H1 (cell line): ENCODE data around the gene INPP5E. TPM values are rescaled to one million over a fixed set of nuclear protein-coding genes. Genes with fewer than 3 reads are reported as not detected.

ENCODE experiments used
- CTCF ChIA-PET: fragments of 300-600 bp; sonication (Branson Sonifier 250); formaldehyde crosslinking; loops from one replicate; lab custom pipeline; 2021; ENCODE audit not compliant: partially characterized antibody; lab: Charles Lee
- POLR2A ChIA-PET: fragments of 300-600 bp; sonication (Branson Sonifier 250); formaldehyde crosslinking; loops from one replicate; lab custom pipeline; 2021; ENCODE audit warnings: inconsistent platforms; ENCODE audit not compliant: partially characterized antibody; lab: Charles Lee
- DNase-seq, 2 experiments: peaks; one replicate each; pipeline versions ENCODE4 v3.0.0 to v3.0.0-alpha.2; 2010 to 2022; ENCODE audit warnings: low spot score in 2 of 2, low read depth in 1 of 2, mixed read lengths in 1 of 2
- FAIRE-seq: peaks from 2 replicates; lab custom pipeline; 2011; peaks lifted over from hg19 to GRCh38; lab: Jason Lieb, UNC
- H2AFZ ChIP-seq: 2 replicates; pipeline ENCODE4 v1.8.1; 2012; ENCODE audit warnings: low read length, inconsistent platforms
- H2AK5ac ChIP-seq: 2 replicates; pipeline ENCODE4 v1.6.1; 2013; ENCODE audit warnings: low read depth, low read length
- H2BK120ac ChIP-seq: replicated peaks from 2 replicates; pipeline ENCODE3; 2013; ENCODE audit warnings: low read depth, low read length, inconsistent platforms
- H2BK12ac ChIP-seq: 2 replicates; pipeline ENCODE4 v1.6.1; 2013; ENCODE audit warnings: low read depth, low read length
- H2BK15ac ChIP-seq: 2 replicates; pipeline ENCODE4 v1.6.1; 2013; ENCODE audit warnings: low read length
- H2BK20ac ChIP-seq: 2 replicates; pipeline ENCODE4 v1.6.1; 2013; ENCODE audit warnings: low read length
- H2BK5ac ChIP-seq: 2 replicates; pipeline ENCODE4 v1.6.1; 2013; ENCODE audit warnings: low read depth, low read length
- H3K14ac ChIP-seq: 2 replicates; pipeline ENCODE4 v1.6.1; 2013; ENCODE audit warnings: inconsistent platforms; ENCODE audit not compliant: insufficient read length
- H3K18ac ChIP-seq: 2 replicates; pipeline ENCODE4 v1.6.1; 2013; ENCODE audit warnings: low read length; ENCODE audit errors: extremely low read depth
- H3K23ac ChIP-seq: 2 replicates; pipeline ENCODE4 v1.6.1; 2013; ENCODE audit warnings: inconsistent platforms; ENCODE audit not compliant: insufficient read length
- H3K23me2 ChIP-seq: 2 replicates; pipeline ENCODE4 v1.6.1; 2013; ENCODE audit warnings: low read depth, low read length
- H3K27ac ChIP-seq: 2 replicates; pipeline ENCODE4 v1.6.1; 2011; ENCODE audit warnings: low read depth, low read length, inconsistent platforms
- H3K27me3 ChIP-seq, 4 experiments: replicated peaks in 1 of 4; 1 replicate in 1 of 4; 2 replicates in 3 of 4; pipeline versions ENCODE4 v1.6.1 to v1.8.1; 2011 to 2013; ENCODE audit warnings: low read length in 3 of 4, mild to moderate bottlenecking in 3 of 4, inconsistent platforms in 2 of 4, mixed read lengths in 2 of 4, moderate library complexity in 1 of 4; ENCODE audit not compliant: control insufficient read depth in 3 of 4, insufficient read depth in 3 of 4; ENCODE audit errors: extremely low read depth in 1 of 4
- H3K36me3 ChIP-seq, 4 experiments: 2 replicates each; pipeline versions ENCODE4 v1.6.1 to v1.8.1; 2011 to 2013; ENCODE audit warnings: mild to moderate bottlenecking in 4 of 4, low read length in 3 of 4, moderate library complexity in 2 of 4, control low read depth in 1 of 4, inconsistent platforms in 1 of 4; ENCODE audit not compliant: insufficient read depth in 4 of 4, control insufficient read depth in 2 of 4
- H3K4ac ChIP-seq: replicated peaks from 2 replicates; pipeline ENCODE3; 2013; ENCODE audit warnings: low read length, low read depth, mixed read lengths, inconsistent platforms; ENCODE audit not compliant: insufficient read length
- H3K4me1 ChIP-seq, 4 experiments: replicated peaks in 1 of 4; 1 replicate in 1 of 4; 2 replicates in 3 of 4; pipeline versions ENCODE4 v1.6.1 to v1.8.1; 2011 to 2013; ENCODE audit warnings: low read length in 3 of 4, inconsistent platforms in 2 of 4, mixed read lengths in 1 of 4; ENCODE audit not compliant: insufficient read depth in 4 of 4, control insufficient read depth in 3 of 4
- H3K4me2 ChIP-seq, 2 experiments: 2 replicates each; pipeline versions ENCODE4 v1.6.1 to v1.8.1; 2011 to 2013; ENCODE audit warnings: low read depth in 2 of 2, low read length in 2 of 2, control low read depth in 1 of 2, inconsistent platforms in 1 of 2, mild to moderate bottlenecking in 1 of 2; ENCODE audit not compliant: insufficient read depth in 1 of 2
- H3K4me3 ChIP-seq, 4 experiments: fragments of 200-600, 300-600 bp in 1 of 4; sonication (generic), shearing (Covaris generic), sonication (Bioruptor Twin) in 1 of 4; 2 replicates each; pipeline versions ENCODE4 v1.5.1 to v1.8.1; 2011 to 2016; ENCODE audit warnings: low read length in 4 of 4, low read depth in 3 of 4, control low read depth in 2 of 4, inconsistent platforms in 2 of 4, mild to moderate bottlenecking in 2 of 4, mixed read lengths in 1 of 4, moderate library complexity in 1 of 4; ENCODE audit not compliant: insufficient read depth in 2 of 4; ENCODE audit errors: extremely low read depth in 1 of 4
- H3K56ac ChIP-seq: replicated peaks from 2 replicates; pipeline ENCODE3; 2013; ENCODE audit warnings: low read depth, mild to moderate bottlenecking, mixed read lengths, low read length, inconsistent platforms; ENCODE audit not compliant: insufficient read length
- H3K79me1 ChIP-seq: 2 replicates; pipeline ENCODE4 v1.6.1; 2013; ENCODE audit warnings: low read depth, low read length, control low read depth
- H3K79me2 ChIP-seq, 2 experiments: 2 replicates each; pipeline versions ENCODE4 v1.6.1 to v1.8.1; 2012 to 2013; ENCODE audit warnings: low read length in 2 of 2, mild to moderate bottlenecking in 2 of 2, inconsistent platforms in 1 of 2; ENCODE audit not compliant: insufficient read depth in 2 of 2, control insufficient read depth in 1 of 2
- H3K9ac ChIP-seq, 4 experiments: replicated peaks in 1 of 4; 1 replicate in 1 of 4; 2 replicates in 3 of 4; pipeline versions ENCODE4 v1.6.1 to v1.8.1; 2011 to 2013; ENCODE audit warnings: low read depth in 3 of 4, low read length in 3 of 4, control low read depth in 2 of 4, mild to moderate bottlenecking in 2 of 4, moderate library complexity in 2 of 4, inconsistent platforms in 1 of 4; ENCODE audit errors: extremely low read depth in 1 of 4
- H3K9me3 ChIP-seq, 2 experiments: 2 replicates each; pipeline versions ENCODE4 v1.6.1 to v1.8.1; 2012 to 2013; ENCODE audit warnings: mild to moderate bottlenecking in 2 of 2, moderate library complexity in 2 of 2, control low read depth in 1 of 2, inconsistent platforms in 1 of 2, low read depth in 1 of 2, low read length in 1 of 2, mixed read lengths in 1 of 2; ENCODE audit not compliant: insufficient read depth in 2 of 2
- H4K20me1 ChIP-seq, 2 experiments: replicated peaks in 1 of 2; 2 replicates each; pipeline versions ENCODE3 to v1.8.1; 2011 to 2013; ENCODE audit warnings: inconsistent platforms in 2 of 2, low read length in 2 of 2, mild to moderate bottlenecking in 1 of 2; ENCODE audit not compliant: insufficient read depth in 2 of 2, control insufficient read depth in 1 of 2
- H4K5ac ChIP-seq: 2 replicates; pipeline ENCODE4 v1.6.1; 2013; ENCODE audit warnings: low read length, low read depth, mixed read lengths, inconsistent platforms; ENCODE audit not compliant: insufficient read length
- H4K8ac ChIP-seq: 2 replicates; pipeline ENCODE4 v1.8.0; 2013; ENCODE audit warnings: mild to moderate bottlenecking, moderate library complexity, low read length, inconsistent platforms; ENCODE audit not compliant: insufficient read depth; ENCODE audit errors: extremely low read depth
- H4K91ac ChIP-seq: replicated peaks from 2 replicates; pipeline ENCODE3; 2013; ENCODE audit warnings: low read length, mixed read lengths, inconsistent platforms; ENCODE audit not compliant: insufficient read length
- ASH2L ChIP-seq: fragments of 200-600, 300-600 bp; sonication (generic); IDR thresholded peaks from one replicate; pipeline ENCODE4 v1.7.1; 2017; ENCODE audit warnings: low read length
- BCL11A ChIP-seq, 2 experiments: IDR thresholded peaks; one replicate each; pipeline ENCODE4 v1.6.1; 2011; ENCODE audit warnings: low read depth in 2 of 2, low read length in 2 of 2, mild to moderate bottlenecking in 2 of 2
- CTBP2 ChIP-seq: IDR thresholded peaks from 2 replicates; pipeline ENCODE4 v1.7.0; 2011; ENCODE audit warnings: borderline replicate concordance, mild to moderate bottlenecking, moderate library complexity, mixed read lengths, low read length; ENCODE audit not compliant: insufficient read depth, insufficient read length
- EP300 ChIP-seq, 2 experiments: IDR thresholded peaks; 1 replicate in 1 of 2; 2 replicates in 1 of 2; pipeline ENCODE4 v1.6.1; 2011 to 2012; ENCODE audit warnings: low read depth in 2 of 2, low read length in 2 of 2, mild to moderate bottlenecking in 2 of 2, borderline replicate concordance in 1 of 2, inconsistent platforms in 1 of 2, moderate library complexity in 1 of 2
- GABPA ChIP-seq: IDR thresholded peaks from 2 replicates; pipeline ENCODE4 v1.6.1; 2011; ENCODE audit warnings: mild to moderate bottlenecking, low read length, moderate library complexity, borderline replicate concordance; ENCODE audit not compliant: insufficient read depth
- KDM5A ChIP-seq: fragments of 200-600 bp; IDR thresholded peaks from 2 replicates; pipeline ENCODE4 v1.7.1; 2012; ENCODE audit warnings: mild to moderate bottlenecking, low read length, inconsistent platforms, mixed read lengths
- SIX5 ChIP-seq: IDR thresholded peaks from 2 replicates; pipeline ENCODE4 v1.6.1; 2011; ENCODE audit warnings: mild to moderate bottlenecking, low read depth, low read length
- SP1 ChIP-seq: IDR thresholded peaks from 2 replicates; pipeline ENCODE4 v1.6.1; 2011; ENCODE audit warnings: low read depth, low read length
- TBP ChIP-seq: IDR thresholded peaks from 2 replicates; pipeline ENCODE4 v1.6.1; 2011; ENCODE audit warnings: low read depth, low read length, improper control_type of control experiment
- TEAD4 ChIP-seq: IDR thresholded peaks from 2 replicates; pipeline ENCODE4 v1.6.1; 2012; ENCODE audit warnings: low read depth, low read length, inconsistent platforms, mixed read lengths
- YY1 ChIP-seq: IDR thresholded peaks from 2 replicates; pipeline ENCODE4 v1.6.1; 2011; ENCODE audit warnings: low read depth, mild to moderate bottlenecking, low read length
- WGBS, 2 experiments: shearing (Covaris generic) in 1 of 2; methylation state at CpG; one replicate each; pipeline versions ENCODE4 v1.1.6 to v1.1.7; 2013 to 2015; ENCODE audit warnings: low lambda C conversion rate in 2 of 2, mixed read lengths in 2 of 2, inconsistent platforms in 1 of 2, low coverage in 1 of 2, missing lambda C conversion rate in 1 of 2; ENCODE audit not compliant: insufficient replicate concordance in 2 of 2, insufficient coverage in 1 of 2, insufficient read length in 1 of 2; ENCODE audit errors: extremely low coverage in 1 of 2, missing lambda C conversion rate in 1 of 2; 5-methylcytosine and 5-hydroxymethylcytosine counted together
- polyA plus RNA-seq, 7 experiments: library from polyadenylated mRNA; depleted of rRNA in 3 of 7; stranded (reverse) in 5 of 7; unstranded in 2 of 7; fragments of >200 nt in 5 of 7; fragments of 200-250 nt in 2 of 7; gene quantifications; 1 replicate in 5 of 7; 2 replicates in 1 of 7; 4 replicates in 1 of 7; pipeline versions ENCODE4 v1.2.1 to v1.2.3, GENCODE V29; 2011 to 2013; ENCODE audit warnings: missing spikeins in 2 of 7, mixed read lengths in 2 of 7
- total RNA-seq: library from RNA; stranded (reverse); fragmentation: NEBNext Ultra II Directional; extraction: Animal tissue kit (Norgen Biotek cat#: 25700); gene quantifications from 2 replicates; pipeline ENCODE4 v1.2.1, GENCODE V29; 2021

The INPP5E gene
- total and polyA plus RNA-seq, 2 of the 8 experiments (the other 6 are each of a cell fraction or from before 2014, with no cell fraction given), result 8.7 to 11.3 TPM

DNA sequence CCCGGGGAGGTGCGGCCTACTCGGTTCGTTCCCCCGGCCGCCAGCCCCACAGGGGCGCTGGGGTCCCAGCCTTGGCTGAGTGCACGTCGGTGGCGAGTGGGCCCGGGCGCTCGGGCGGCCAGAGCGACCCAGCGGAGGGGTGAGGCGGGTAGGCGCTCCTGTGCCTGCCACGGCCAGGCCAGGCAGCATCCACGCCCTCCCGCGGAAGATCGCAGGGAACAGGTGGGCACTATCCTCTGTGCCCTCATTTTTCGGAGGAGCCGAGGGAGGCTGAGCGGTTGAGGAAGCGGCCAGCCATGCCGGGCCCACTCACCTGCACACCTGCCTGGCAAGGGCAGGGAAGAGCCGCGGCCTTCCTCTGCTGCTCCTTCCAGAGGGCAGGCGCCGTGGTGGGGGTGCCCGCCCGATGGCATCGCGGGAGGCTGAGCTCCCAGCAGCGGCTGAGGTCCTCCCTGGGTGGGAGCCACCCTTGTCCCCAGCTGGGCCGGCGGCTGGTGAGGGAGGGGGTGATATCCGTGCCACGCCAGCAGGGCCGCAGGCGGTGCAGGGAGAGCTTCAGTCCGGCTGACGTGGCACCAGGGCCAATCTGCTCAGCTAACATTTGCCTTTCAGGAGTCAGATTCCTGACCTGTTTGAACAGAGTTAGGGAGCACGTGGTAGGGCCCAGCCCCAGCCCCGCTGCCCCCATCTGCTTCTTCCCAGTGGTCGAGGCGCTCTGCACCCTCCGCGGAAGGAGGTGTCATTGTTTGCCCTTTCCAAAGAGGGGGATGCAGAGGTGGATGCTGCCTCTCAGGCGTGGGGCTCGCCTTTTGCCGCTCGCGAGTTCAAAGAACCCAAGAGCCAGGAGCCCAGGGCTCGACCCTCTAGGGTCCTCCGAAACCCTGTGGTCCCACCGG is 44.8 kb upstream of the INPP5E start:
- Histone ChIP-seq H3K27ac (no peak overlapping the region), H3K18ac (peak overlapping the region; percentile 19; the same call in 1 of the 2 replicates), H3K9ac (peak overlapping the region in 1 of 4 experiments; percentile 54; a peak in 2 of 7 replicates), H3K4me2 (peak overlapping the region; percentile 57 to 95), H2BK12ac (no peak overlapping the region), H3K23ac (no peak overlapping the region), H2AK5ac (no peak overlapping the region), H3K9me3 (no peaks in the 10 kb centered on the region), H2BK120ac (no peak overlapping the region), H2BK20ac (no peak overlapping the region), H3K79me2 (peaks cover 18 to 29% of the 10 kb centered on the region in 2 experiments), H4K8ac (peak overlapping the region; percentile 9; the same call in 1 of the 2 replicates), H3K14ac (no peak overlapping the region), H3K4me1 (peaks cover 2 to 13% (median 3%) of the 10 kb centered on the region in 4 experiments), H3K4me3 (peak overlapping the region; percentile 74 to 98 (median 79); a peak in 7 of 8 replicates), H3K4ac (no peak overlapping the region), H3K27me3 (no peaks in the 10 kb centered on the region), H3K56ac (no peak overlapping the region), H4K5ac (no peak overlapping the region), H2AFZ (no peak overlapping the region), H3K36me3 (no peaks in the 10 kb centered on the region), H4K91ac (no peak overlapping the region), H2BK5ac (no peak overlapping the region), H3K79me1 (no peaks in the 10 kb centered on the region; the same call in none of the 2 replicates), H2BK15ac (no peak overlapping the region), H3K23me2 (peaks cover 9% of the 10 kb centered on the region; the same call in 1 of the 2 replicates), H4K20me1 (peaks cover 8 to 17% of the 10 kb centered on the region in 2 experiments)
- no peak for FAIRE-seq
- CTCF ChIA-PET, result interaction anchor here (0.8 to 8.9 kb wide), 42 partner anchors 10 to 240 kb away, joined by 3 to 253 read pairs (median 4); partner anchors contain the start of genes ENTR1 and PMPCA
- POLR2A ChIA-PET, result interaction anchor here (0.6 to 1.7 kb wide), 8 partner anchors 9 to 244 kb away, joined by 3 to 4 read pairs (median 3); no protein-coding TSS in a partner anchor
- 65% methylated on average over 39 of the region's 59 CpGs; no CpG with 5 or more reads in 1 of the 2 experiments for WGBS, 2 experiments
- no peak for DNase-seq
- TF ChIP-seq BCL11A (IDR thresholded peaks at IDR 0.05; ENCODE audit: low read depth in 2 of 2, low read length in 2 of 2) (no peak), SP1 (no peak), GABPA (no peak), TEAD4 (no peak), SIX5 (no peak), TBP (no peak), ASH2L (no peak), YY1 (no peak), KDM5A (no peak), EP300 (IDR thresholded peaks at IDR 0.05; ENCODE audit: borderline replicate concordance in 1 of 2, low read depth in 2 of 2, low read length in 2 of 2) (no peak), CTBP2 (no peak)
